ENCODE measurements around the gene HOXD4.

GRCh38 chr2:176111846-176112374, 39.4 kb upstream of the HOXD4 start:
- TF ChIP-seq EZH2 (IDR thresholded peaks at IDR 0.05; ENCODE audit: insufficient read depth, poor library complexity, severe bottlenecking) (no peak), EZH2phosphoT487 (IDR thresholded peaks at IDR 0.05; ENCODE audit: insufficient read depth, low read depth) (no peak)
